Measurements from ENCODE around the gene PRIM1.
"Not testable (repeated sequence)": the region's sequence is repeated elsewhere in the genome, so short reads cannot be mapped to it uniquely, and the experiment has no call there.

The PRIM1 gene

GRCh38 chr12:56751712-56752598 lies at the start of gene PRIM1:
PRIM1 (minus strand) TSS chr12:56752323; CDS start chr12:56752298, 25 bp downstream.
- DNase-seq (ENCODE audit: low spot score), result peak; percentile 92

- DNase-seq (ENCODE audit: low spot score), result no peak
Observed at GRCh38 chr12:56800221-56800620, 48.1 kb upstream of the PRIM1 start.

- DNase-seq (ENCODE audit: low spot score), result not testable (repeated sequence)
Observed at GRCh38 chr12:56799345-56799744, 47.2 kb upstream of the PRIM1 start.

GRCh38 chr12:56795791-56796190 lies 43.7 kb upstream of the PRIM1 start:
- not testable (repeated sequence) for DNase-seq (ENCODE audit: low spot score)

GRCh38 chr12:56795046-56795562 lies 43.0 kb upstream of the PRIM1 start:
- not testable (repeated sequence) for DNase-seq (ENCODE audit: low spot score)

GRCh38 chr12:56793124-56793523 lies 41.0 kb upstream of the PRIM1 start:
- not testable (repeated sequence) for DNase-seq (ENCODE audit: low spot score)

- DNase-seq (ENCODE audit: low spot score), result no peak
Observed at GRCh38 chr12:56792678-56793077, 40.6 kb upstream of the PRIM1 start.

- DNase-seq (ENCODE audit: low spot score), result not testable (repeated sequence)
Observed at GRCh38 chr12:56789429-56789828, 37.3 kb upstream of the PRIM1 start.

- no peak for DNase-seq (ENCODE audit: low spot score)
Observed at GRCh38 chr12:56787498-56787897, 35.4 kb upstream of the PRIM1 start.

GRCh38 chr12:56785874-56786273 lies 33.8 kb upstream of the PRIM1 start:
- DNase-seq (ENCODE audit: low spot score), result no peak

GRCh38 chr12:56785141-56785865 lies 33.2 kb upstream of the PRIM1 start:
- no peak for DNase-seq (ENCODE audit: low spot score)

GRCh38 chr12:56781726-56782125 lies 29.6 kb upstream of the PRIM1 start:
- no peak for DNase-seq (ENCODE audit: low spot score)

GRCh38 chr12:56778756-56779155 lies 26.6 kb upstream of the PRIM1 start:
- no peak for DNase-seq (ENCODE audit: low spot score)

GRCh38 chr12:56776654-56777053 lies 24.5 kb upstream of the PRIM1 start:
- DNase-seq (ENCODE audit: low spot score), result no peak

GRCh38 chr12:56775638-56776037 lies 23.5 kb upstream of the PRIM1 start:
- no peak for DNase-seq (ENCODE audit: low spot score)

- no peak for DNase-seq (ENCODE audit: low spot score)
Observed at GRCh38 chr12:56773113-56773512, 21.0 kb upstream of the PRIM1 start.

- no peak for DNase-seq (ENCODE audit: low spot score)
Observed at GRCh38 chr12:56772625-56773024, 20.5 kb upstream of the PRIM1 start.

GRCh38 chr12:56769868-56770267 lies 17.7 kb upstream of the PRIM1 start:
- no peak for DNase-seq (ENCODE audit: low spot score)

GRCh38 chr12:56768424-56768823 lies 16.3 kb upstream of the PRIM1 start:
- DNase-seq (ENCODE audit: low spot score), result no peak

GRCh38 chr12:56766535-56766934 lies 14.4 kb upstream of the PRIM1 start:
- no peak for DNase-seq (ENCODE audit: low spot score)

- DNase-seq (ENCODE audit: low spot score), result no peak
Observed at GRCh38 chr12:56763753-56764657, 11.9 kb upstream of the PRIM1 start.

GRCh38 chr12:56761812-56762211 lies 9.7 kb upstream of the PRIM1 start:
- DNase-seq (ENCODE audit: low spot score), result no peak
